CD14-positive monocyte (primary cell): ENCODE data around the gene CDKN1C. TPM values are rescaled to one million over a fixed set of nuclear protein-coding genes. Genes with fewer than 3 reads are reported as not detected.

Experiments
- polyA plus RNA-seq, 3 donors: library from polyadenylated mRNA; depleted of rRNA in 1 of 3; unstranded in 2 of 3; stranded (reverse) in 1 of 3; fragments of 300-500 nt in 2 of 3; fragments of >200 nt in 1 of 3; fragmentation: Illumina TruSeq in 2 of 3; gene quantifications; 1 replicate in 2 of 3; 2 replicates in 1 of 3; pipeline ENCODE4 v1.2.3, GENCODE V29; 2012 to 2021
- small RNA-seq: library from RNA; depleted of rRNA; stranded (forward); fragments of <200 nt; gene quantifications from one replicate; pipeline ENCODE3, GENCODE V24; 2012; ENCODE audit warnings: low read depth; ENCODE audit not compliant: insufficient read length

Gene CDKN1C
- polyA plus RNA-seq, 3 donors, result 3.2 to 36.4 (median 4.7) TPM

Small RNA genes lying within 50 kb of the gene (small RNA-seq; reads per million reads assigned to genes)
- gene AC013791.1, result not detected

Other genes starting within 250 kb of the CDKN1C start
- gene KCNQ1OT1, start 185.8 kb downstream of the CDKN1C start, polyA plus RNA-seq, result under 1 TPM; 0.01 to 0.04 (median 0.03) TPM
- gene PHLDA2, start 43.6 kb upstream of the CDKN1C start, polyA plus RNA-seq, result 10 to 100 TPM in 1 of 3 donors, 1 to 10 TPM in 2; 2.6 to 54.5 (median 4.7) TPM
- 10 to 100 TPM; 42.1 to 44.9 (median 44.9) TPM for gene NAP1L4, start 106.6 kb upstream of the CDKN1C start, polyA plus RNA-seq
- gene CARS1, start 171.6 kb upstream of the CDKN1C start, polyA plus RNA-seq, result 10 to 100 TPM; 30.9 to 46.8 (median 35.7) TPM